WTC11 (cell line): ENCODE results near the gene MOB4. TPM values are rescaled to one million over a fixed set of nuclear protein-coding genes. Genes with fewer than 3 reads are reported as not detected.

Experiments used
- ATAC-seq: fragments of 200-7000 bp; cut with Tn5 transposase; 2 replicates; pipeline ENCODE4 v1.10.0; 2021; ENCODE audit warnings: mild to moderate bottlenecking, moderate library complexity
- CTCF ChIA-PET: fragments of 300-600 bp; sonication (Branson Sonifier 250); formaldehyde crosslinking; loops from one replicate; lab custom pipeline; 2021; ENCODE audit warnings: antibody characterized with exemption; lab: Charles Lee
- POLR2A ChIA-PET: fragments of 350-600 bp; sonication (Branson Sonifier 250); formaldehyde crosslinking; loops from one replicate; lab custom pipeline; 2021; ENCODE audit warnings: antibody characterized with exemption; lab: Charles Lee
- DNase-seq: peaks from one replicate; pipeline ENCODE4 v3.0.0; 2021; ENCODE audit warnings: low spot score
- H3K27ac Mint-ChIP-seq: 2 replicates; pipeline ENCODE4 v1.8.0; 2021; ENCODE audit warnings: mixed read lengths
- H3K27me3 Mint-ChIP-seq: 2 replicates; pipeline ENCODE4 v1.8.0; 2021; ENCODE audit warnings: low read depth, mild to moderate bottlenecking, moderate library complexity, mixed read lengths
- H3K36me3 Mint-ChIP-seq: 2 replicates; pipeline ENCODE4 v1.8.0; 2021; ENCODE audit warnings: mixed read lengths
- H3K4me1 Mint-ChIP-seq: 2 replicates; pipeline ENCODE4 v1.8.0; 2022; ENCODE audit warnings: mixed read lengths
- H3K4me3 Mint-ChIP-seq: 2 replicates; pipeline ENCODE4 v1.8.0; 2021; ENCODE audit warnings: mild to moderate bottlenecking, moderate library complexity, mixed read lengths
- H3K9me3 Mint-ChIP-seq: 2 replicates; pipeline ENCODE4 v1.8.0; 2021; ENCODE audit warnings: mixed read lengths
- AR ChIP-seq: fragments of 250-450 bp; sonication (Bioruptor Pico); IDR thresholded peaks from 2 replicates; pipeline ENCODE4 v1.9.0; 2021; ENCODE audit warnings: mild to moderate bottlenecking
- ATF6 ChIP-seq: sonication (generic); formaldehyde crosslinking; IDR thresholded peaks from 2 replicates; pipeline ENCODE4 v1.8.1; 2023; ENCODE audit warnings: mild to moderate bottlenecking, missing genetic modification reagents
- ELF4 ChIP-seq: sonication (generic); formaldehyde crosslinking; IDR thresholded peaks from 2 replicates; pipeline ENCODE4 v1.8.1; 2022; ENCODE audit warnings: low read depth, mild to moderate bottlenecking, moderate library complexity, missing genetic modification reagents
- FOXJ3 ChIP-seq: sonication (generic); formaldehyde crosslinking; IDR thresholded peaks from 2 replicates; pipeline ENCODE4 v1.9.0; 2021; ENCODE audit warnings: missing genetic modification reagents, mild to moderate bottlenecking, borderline replicate concordance
- IRF1 ChIP-seq: sonication (generic); formaldehyde crosslinking; IDR thresholded peaks from 2 replicates; pipeline ENCODE4 v1.8.0; 2023; ENCODE audit warnings: missing genetic modification reagents
- NFATC4 ChIP-seq: fragments of 250-450 bp; sonication (Bioruptor Pico); IDR thresholded peaks from 2 replicates; pipeline ENCODE4 v1.9.0; 2021; ENCODE audit warnings: mild to moderate bottlenecking
- PREB ChIP-seq: sonication (generic); formaldehyde crosslinking; IDR thresholded peaks from 2 replicates; pipeline ENCODE4 v1.8.1; 2022; ENCODE audit warnings: mild to moderate bottlenecking, missing genetic modification reagents, moderate library complexity, borderline replicate concordance
- RORB ChIP-seq: fragments of 250-450 bp; sonication (Bioruptor Pico); IDR thresholded peaks from 2 replicates; pipeline ENCODE4 v1.9.0; 2021; ENCODE audit warnings: mild to moderate bottlenecking
- ZBTB43 ChIP-seq: sonication (generic); formaldehyde crosslinking; IDR thresholded peaks from 2 replicates; pipeline ENCODE4 v1.8.1; 2023; ENCODE audit warnings: mild to moderate bottlenecking, missing genetic modification reagents
- ZNF317 ChIP-seq: sonication (generic); formaldehyde crosslinking; IDR thresholded peaks from 2 replicates; pipeline ENCODE4 v1.8.1; 2023; ENCODE audit warnings: low read depth, mild to moderate bottlenecking, moderate library complexity, missing genetic modification reagents, borderline replicate concordance
- ZNF423 ChIP-seq: fragments of 250-450 bp; sonication (Bioruptor Pico); IDR thresholded peaks from 2 replicates; pipeline ENCODE4 v2.1.2; 2022; ENCODE audit warnings: mild to moderate bottlenecking, moderate library complexity
- ZNF425 ChIP-seq: fragments of 250-450 bp; sonication (Bioruptor Pico); conservative IDR thresholded peaks from 2 replicates; pipeline ENCODE4 v1.9.0; 2021; ENCODE audit warnings: mild to moderate bottlenecking
- ZNF512 ChIP-seq: sonication (generic); formaldehyde crosslinking; IDR thresholded peaks from 2 replicates; pipeline ENCODE4 v1.8.1; 2022; ENCODE audit warnings: missing genetic modification reagents, borderline replicate concordance
- total RNA-seq: library from RNA; stranded (reverse); gene quantifications from 3 replicates; pipeline ENCODE4 v1.2.3, GENCODE V29; 2021

The MOB4 gene
- total RNA-seq, 1 experiment from 2014 or later = 47.8 TPM

- H3K9me3 Mint-ChIP-seq = peaks cover 7% of the 10 kb centered on the region; the same call in 1 of the 2 replicates
- no peak overlapping the region for H3K4me3 Mint-ChIP-seq
- H3K27me3 Mint-ChIP-seq = peaks cover 4% of the 10 kb centered on the region
- CTCF ChIA-PET = interaction anchor here (0.7 to 1.0 kb wide), 2 partner anchors 13 to 321 kb away, joined by 3 read pairs; no protein-coding TSS in a partner anchor
- POLR2A ChIA-PET = interaction anchor here (1.8 kb wide), 1 partner anchor 102 kb away, joined by 6 read pairs; the partner anchor contains the start of genes HSPD1 and HSPE1
- ATAC-seq (no peak), DNase-seq (no peak)
- H3K36me3 Mint-ChIP-seq = peaks cover 34% of the 10 kb centered on the region
- H3K4me1 Mint-ChIP-seq = peaks cover 37% of the 10 kb centered on the region
- H3K27ac Mint-ChIP-seq = no peak overlapping the region; the same call in 1 of the 2 replicates
- TF ChIP-seq ZNF423 (CRISPR knock-in tag) (no peak), ZBTB43 (no peak), PREB (CRISPR knock-in tag) (no peak), ZNF317 (no peak), ELF4 (CRISPR knock-in tag) (no peak), ZNF425 (CRISPR knock-in tag) (no peak), FOXJ3 (CRISPR knock-in tag) (no peak), RORB (no peak), ATF6 (CRISPR knock-in tag) (no peak), NFATC4 (CRISPR knock-in tag) (no peak), IRF1 (CRISPR knock-in tag) (no peak), AR (CRISPR knock-in tag) (no peak), ZNF512 (no peak)
These were observed 85.9 kb downstream of the MOB4 start for GRCh38 chr2:197601726-197602125.

Other genes starting within 250 kb of the MOB4 start
- gene ANKRD44, start 205.3 kb upstream of the MOB4 start, total RNA-seq = 0.68 to 0.85 TPM (median 0.71 TPM) in 3 replicates
- 277 to 321 TPM (median 296 TPM) in 3 replicates for gene SF3B1, start 81.0 kb upstream of the MOB4 start, total RNA-seq
- gene COQ10B, start 62.5 kb upstream of the MOB4 start, total RNA-seq = 17.7 to 21.7 TPM (median 19.9 TPM) in 3 replicates
- 995 to 1,024 TPM (median 1,000 TPM) in 3 replicates for gene HSPD1, start 16.2 kb upstream of the MOB4 start, total RNA-seq
- gene HSPE1, start 15.7 kb upstream of the MOB4 start, total RNA-seq = 333 to 372 TPM (median 366 TPM) in 3 replicates
- gene RFTN2, start 159.5 kb downstream of the MOB4 start, total RNA-seq = 1.1 to 1.9 TPM (median 1.5 TPM) in 3 replicates
- gene MARS2, start 189.3 kb downstream of the MOB4 start, total RNA-seq = 24.8 to 32.2 TPM (median 25.6 TPM) in 3 replicates